DND-41 (cell line): ENCODE data around the gene ELK4.

ENCODE experiments used
- ATAC-seq: fragments of 200-7000 bp; cut with Tn5 transposase; 3 replicates; pipeline ENCODE4 v1.9.1; 2021; ENCODE audit warnings: low read depth; ENCODE audit not compliant: insufficient read depth
- DNase-seq: peaks from one replicate; pipeline ENCODE4 v3.0.0-alpha.2; 2020
- H2AFZ ChIP-seq: 2 replicates; pipeline ENCODE4 v1.6.0; 2012; ENCODE audit warnings: low read depth, low read length
- H3K27ac ChIP-seq: 2 replicates; pipeline ENCODE4 v1.5.1; 2012; ENCODE audit warnings: low read length, inconsistent platforms
- H3K27me3 ChIP-seq: fragments of 200-600 bp; sonication (generic); 2 replicates; pipeline ENCODE4 v1.6.0; 2012; ENCODE audit warnings: low read length, mild to moderate bottlenecking, inconsistent platforms; ENCODE audit not compliant: insufficient read depth, poor library complexity
- H3K36me3 ChIP-seq: 2 replicates; pipeline ENCODE4 v1.5.1; 2012; ENCODE audit warnings: low read length, inconsistent platforms; ENCODE audit not compliant: insufficient read depth
- H3K4me1 ChIP-seq: 2 replicates; pipeline ENCODE4 v1.5.1; 2012; ENCODE audit warnings: mild to moderate bottlenecking, low read length; ENCODE audit not compliant: insufficient read depth
- H3K4me2 ChIP-seq: 2 replicates; pipeline ENCODE4 v1.6.0; 2012; ENCODE audit warnings: mild to moderate bottlenecking, moderate library complexity, low read length, inconsistent platforms; ENCODE audit not compliant: insufficient read depth
- H3K4me3 ChIP-seq, 2 experiments: fragments of 200-600 bp in 1 of 2; shearing (Covaris generic) in 1 of 2; 2 replicates each; pipeline ENCODE4 v1.5.1; 2012 to 2016; ENCODE audit warnings: inconsistent platforms in 2 of 2, low read length in 2 of 2, mild to moderate bottlenecking in 2 of 2, low read depth in 1 of 2, moderate library complexity in 1 of 2
- H3K79me2 ChIP-seq: 2 replicates; pipeline ENCODE4 v1.6.0; 2012; ENCODE audit warnings: low read length, inconsistent platforms; ENCODE audit not compliant: insufficient read depth
- H3K9ac ChIP-seq: 2 replicates; pipeline ENCODE4 v1.6.0; 2012; ENCODE audit warnings: low read depth, mild to moderate bottlenecking, inconsistent platforms, low read length, moderate library complexity
- H3K9me3 ChIP-seq: 2 replicates; pipeline ENCODE4 v1.5.1; 2012; ENCODE audit warnings: low read length, moderate library complexity, mild to moderate bottlenecking, inconsistent platforms; ENCODE audit not compliant: insufficient read depth, severe bottlenecking
- H4K20me1 ChIP-seq: 2 replicates; pipeline ENCODE4 v1.6.0; 2012; ENCODE audit warnings: low read length; ENCODE audit not compliant: insufficient read depth
- EZH2 ChIP-seq: IDR thresholded peaks from 3 replicates; pipeline ENCODE4 v1.6.1; 2012; ENCODE audit warnings: borderline replicate concordance, low read depth, mild to moderate bottlenecking, moderate library complexity, low read length, inconsistent platforms; ENCODE audit not compliant: severe bottlenecking
- TF ChIP-seq, protein P1 (sequence below): IDR thresholded peaks from 2 replicates; pipeline ENCODE4 v1.5.1; 2012; ENCODE audit warnings: borderline replicate concordance, low read length, moderate library complexity, mild to moderate bottlenecking; ENCODE audit not compliant: poor library complexity, severe bottlenecking; ENCODE audit errors: extremely low read depth

The ELK4 gene

DNA sequence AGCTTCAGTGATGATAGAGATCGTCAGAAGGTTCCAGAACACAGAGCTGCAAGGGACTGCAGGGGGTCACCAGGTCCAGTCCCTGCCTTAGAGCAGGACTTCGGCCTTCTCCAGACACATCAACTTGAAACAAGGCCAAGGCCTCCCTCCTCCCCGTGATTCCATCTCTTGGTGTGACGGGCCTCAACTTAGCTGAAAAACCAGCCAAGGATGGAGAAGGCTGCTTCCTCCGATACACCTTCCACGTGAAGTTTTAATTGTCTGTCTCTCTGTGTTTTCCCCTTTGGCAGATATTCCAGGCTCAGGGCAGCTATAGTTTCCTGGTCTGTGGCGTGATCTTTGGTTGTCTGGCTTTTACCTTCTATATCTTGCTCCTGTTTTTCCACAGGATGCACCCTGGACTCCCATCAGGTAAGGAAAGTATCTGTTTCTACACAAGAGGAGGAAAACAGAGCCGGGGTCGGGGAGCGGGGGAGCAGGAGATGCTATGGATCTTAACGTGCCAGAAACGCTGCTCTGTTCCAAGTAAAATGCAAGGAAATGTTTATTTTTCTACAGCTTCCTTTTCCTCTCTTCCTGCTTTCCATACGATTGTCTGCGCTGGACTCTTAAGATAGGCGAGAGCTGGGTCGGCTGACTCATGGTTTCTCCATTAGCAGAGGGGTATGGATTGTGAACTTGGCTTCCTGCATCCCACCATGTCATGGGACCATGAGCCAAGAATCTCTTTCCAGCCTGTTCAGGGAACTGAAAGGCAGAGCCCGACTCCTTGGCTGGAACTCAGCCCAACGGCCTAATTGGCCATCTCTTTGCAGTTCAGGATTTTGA is 32.8 kb downstream of the ELK4 start:
- ATAC-seq (no peak), DNase-seq (no peak)
- Histone ChIP-seq H3K9ac (no peak overlapping the region), H3K9me3 (no peaks in the 10 kb centered on the region), H3K27me3 (no peaks in the 10 kb centered on the region), H3K4me1 (no peaks in the 10 kb centered on the region), H3K36me3 (peaks cover 55% of the 10 kb centered on the region), H2AFZ (no peak overlapping the region), H3K4me3 (no peak overlapping the region), H3K27ac (no peak overlapping the region), H3K79me2 (no peaks in the 10 kb centered on the region), H4K20me1 (0 out of 2 replicates have a peak, but pooled peaks cover 9% of the 10 kb centered on the region), H3K4me2 (no peak overlapping the region)
- TF ChIP-seq, protein P1, sequence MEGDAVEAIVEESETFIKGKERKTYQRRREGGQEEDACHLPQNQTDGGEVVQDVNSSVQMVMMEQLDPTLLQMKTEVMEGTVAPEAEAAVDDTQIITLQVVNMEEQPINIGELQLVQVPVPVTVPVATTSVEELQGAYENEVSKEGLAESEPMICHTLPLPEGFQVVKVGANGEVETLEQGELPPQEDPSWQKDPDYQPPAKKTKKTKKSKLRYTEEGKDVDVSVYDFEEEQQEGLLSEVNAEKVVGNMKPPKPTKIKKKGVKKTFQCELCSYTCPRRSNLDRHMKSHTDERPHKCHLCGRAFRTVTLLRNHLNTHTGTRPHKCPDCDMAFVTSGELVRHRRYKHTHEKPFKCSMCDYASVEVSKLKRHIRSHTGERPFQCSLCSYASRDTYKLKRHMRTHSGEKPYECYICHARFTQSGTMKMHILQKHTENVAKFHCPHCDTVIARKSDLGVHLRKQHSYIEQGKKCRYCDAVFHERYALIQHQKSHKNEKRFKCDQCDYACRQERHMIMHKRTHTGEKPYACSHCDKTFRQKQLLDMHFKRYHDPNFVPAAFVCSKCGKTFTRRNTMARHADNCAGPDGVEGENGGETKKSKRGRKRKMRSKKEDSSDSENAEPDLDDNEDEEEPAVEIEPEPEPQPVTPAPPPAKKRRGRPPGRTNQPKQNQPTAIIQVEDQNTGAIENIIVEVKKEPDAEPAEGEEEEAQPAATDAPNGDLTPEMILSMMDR: no peak
- TF ChIP-seq EZH2: no peak

DNA sequence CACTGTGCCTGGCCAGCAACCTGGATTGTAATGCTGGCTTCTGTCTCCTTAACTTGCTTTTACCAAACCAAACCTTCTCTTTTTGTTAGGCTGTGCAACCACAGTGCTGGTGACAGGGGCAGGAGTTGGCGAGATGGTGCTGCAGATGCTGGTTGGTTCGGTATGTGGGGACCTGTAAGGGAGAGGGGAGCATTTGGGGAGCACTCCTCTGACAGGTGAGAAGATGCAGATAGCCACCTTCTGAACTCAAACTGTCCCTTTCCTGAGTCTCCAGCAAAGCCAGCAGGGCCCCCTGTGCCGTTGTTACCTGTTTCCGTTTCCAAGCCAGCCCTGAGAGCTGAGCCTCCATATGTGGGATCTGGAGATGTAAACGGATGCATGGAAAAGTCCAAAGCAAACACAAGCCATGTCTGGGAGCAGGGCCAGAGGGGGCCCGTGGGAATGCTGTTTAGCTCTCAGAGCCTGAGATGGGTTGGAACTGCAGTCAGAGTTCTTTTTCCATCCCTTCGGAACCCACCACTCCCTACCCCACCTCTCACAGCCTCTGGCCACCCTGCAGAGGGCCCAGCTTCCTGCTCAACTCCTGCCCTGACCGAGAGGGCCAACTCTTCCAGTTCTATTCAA is 34.0 kb downstream of the ELK4 start:
- Histone ChIP-seq H3K27ac (no peak overlapping the region), H4K20me1 (0 out of 2 replicates have a peak, but pooled peaks cover 4% of the 10 kb centered on the region), H3K9me3 (no peaks in the 10 kb centered on the region), H3K36me3 (peaks cover 47% of the 10 kb centered on the region), H3K4me3 (no peak overlapping the region), H3K9ac (no peak overlapping the region), H3K4me2 (no peak overlapping the region), H3K27me3 (no peaks in the 10 kb centered on the region), H3K79me2 (no peaks in the 10 kb centered on the region), H3K4me1 (0 out of 2 replicates have a peak, but pooled peaks cover under 1% of the 10 kb centered on the region), H2AFZ (no peak overlapping the region)
- ATAC-seq: no peak
- TF ChIP-seq EZH2: no peak
- TF ChIP-seq, protein P1: no peak
- no peak for DNase-seq

DNA sequence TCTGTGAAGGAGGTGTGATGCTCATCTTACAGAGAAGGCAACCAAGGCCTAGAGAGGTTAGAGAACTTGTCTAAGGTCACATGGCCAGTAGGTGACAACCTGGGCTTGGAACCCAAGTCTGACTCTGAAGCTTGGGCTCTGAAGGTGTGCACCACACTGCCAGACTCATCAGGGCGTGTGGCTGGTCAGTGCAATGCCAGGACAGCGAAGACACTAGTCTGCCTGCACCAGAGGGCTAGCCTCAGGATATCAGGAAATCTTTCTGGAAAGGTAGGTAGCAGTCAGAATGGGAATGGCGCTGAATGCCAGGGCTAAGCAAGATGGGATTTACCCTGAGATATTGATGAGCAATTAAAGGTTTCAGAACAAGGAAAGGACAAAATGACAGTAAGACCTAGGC is 34.9 kb downstream of the ELK4 start:
- H4K20me1 ChIP-seq: 0 out of 2 replicates have a peak, but pooled peaks cover 4% of the 10 kb centered on the region
- no peaks in the 10 kb centered on the region for H3K27me3 ChIP-seq
- ATAC-seq (no peak), DNase-seq (no peak)
- no peak overlapping the region for H3K4me2 ChIP-seq
- H3K4me3 ChIP-seq: no peak overlapping the region
- peaks cover 9% of the 10 kb centered on the region for H3K4me1 ChIP-seq
- no peak overlapping the region for H3K27ac ChIP-seq
- H3K9ac ChIP-seq: no peak overlapping the region
- no peaks in the 10 kb centered on the region for H3K79me2 ChIP-seq
- TF ChIP-seq EZH2: no peak
- TF ChIP-seq, protein P1: no peak
- H3K9me3 ChIP-seq: no peaks in the 10 kb centered on the region
- peaks cover 41% of the 10 kb centered on the region for H3K36me3 ChIP-seq
- no peak overlapping the region for H2AFZ ChIP-seq
